ENCODE data around the gene FXYD6. TPM values are rescaled to one million over a fixed set of nuclear protein-coding genes. Genes with fewer than 3 reads are reported as not detected.
"Not testable (repeated sequence)": the region's sequence is repeated elsewhere in the genome, so short reads cannot be mapped to it uniquely, and the experiment has no call there.

The FXYD6 gene
- total RNA-seq, 1 experiment from 2014 or later = not detected

GRCh38 chr11:117815262-117815803, 61.1 kb downstream of the FXYD6 start:
- H3K4me3 ChIP-seq (ENCODE audit: low read length) = no peak overlapping the region
- H3K36me3 ChIP-seq (ENCODE audit: insufficient read depth, low read length) = no peaks in the 10 kb centered on the region
- no peaks in the 10 kb centered on the region for H3K9me3 ChIP-seq (ENCODE audit: low read length)
- no peak overlapping the region for H3K9ac ChIP-seq (ENCODE audit: low read length)
- H3K4me2 ChIP-seq (ENCODE audit: low read depth, low read length, poor library complexity, severe bottlenecking) = peak overlapping the region; percentile 23
- no peak overlapping the region for H3K27ac ChIP-seq (ENCODE audit: low read length)
- no peaks in the 10 kb centered on the region for H3K27me3 ChIP-seq (ENCODE audit: low read length)
- no peaks in the 10 kb centered on the region for H3K79me2 ChIP-seq (ENCODE audit: low read length)
- no peaks in the 10 kb centered on the region for H3K9me2 ChIP-seq (replicated peaks; ENCODE audit: insufficient read depth, low read length)
- peak; percentile 79 for DNase-seq
- no peaks in the 10 kb centered on the region for H4K20me1 ChIP-seq (ENCODE audit: insufficient read depth, low read depth, low read length)
- H3K4me1 ChIP-seq (ENCODE audit: low read length) = peaks cover 15% of the 10 kb centered on the region
- H2AFZ ChIP-seq (ENCODE audit: low read length) = no peak overlapping the region

DNA sequence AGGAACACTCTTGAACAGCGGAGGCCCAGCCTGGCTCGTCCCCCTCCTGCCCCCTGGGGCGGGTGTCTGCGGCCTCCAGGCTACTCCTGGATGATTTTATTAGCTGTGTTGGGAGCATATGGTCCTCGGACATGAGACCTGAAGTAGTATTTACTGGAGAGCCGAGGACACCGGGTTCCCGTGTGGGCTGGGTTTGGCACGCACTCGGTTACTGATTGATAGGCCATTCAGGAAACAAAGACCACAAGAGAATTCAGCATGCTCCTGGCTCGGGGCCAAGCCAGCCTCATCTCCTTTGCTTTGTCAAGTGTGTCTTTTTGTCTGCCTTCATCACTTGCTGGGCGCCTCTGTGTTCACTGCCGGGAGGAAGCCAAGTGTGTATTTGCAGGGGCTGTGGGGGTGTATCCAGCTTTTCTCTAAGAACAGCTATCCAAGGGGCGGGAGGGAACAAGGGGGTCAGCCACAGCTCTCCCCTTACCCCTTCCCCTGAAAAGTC, 61.6 kb downstream of the FXYD6 start:
- no peaks in the 10 kb centered on the region for H3K79me2 ChIP-seq (ENCODE audit: low read length)
- H3K4me1 ChIP-seq (ENCODE audit: low read length) = peaks cover 15% of the 10 kb centered on the region
- H3K9me2 ChIP-seq (replicated peaks; ENCODE audit: insufficient read depth, low read length) = no peaks in the 10 kb centered on the region
- peak overlapping the region; percentile 23 for H3K4me2 ChIP-seq (ENCODE audit: low read depth, low read length, poor library complexity, severe bottlenecking)
- H3K9me3 ChIP-seq (ENCODE audit: low read length) = no peaks in the 10 kb centered on the region
- peak; percentile 68 for DNase-seq
- H3K4me3 ChIP-seq (ENCODE audit: low read length) = no peak overlapping the region
- H4K20me1 ChIP-seq (ENCODE audit: insufficient read depth, low read depth, low read length) = no peaks in the 10 kb centered on the region
- H3K9ac ChIP-seq (ENCODE audit: low read length) = no peak overlapping the region
- no peak overlapping the region for H2AFZ ChIP-seq (ENCODE audit: low read length)
- H3K27ac ChIP-seq (ENCODE audit: low read length) = no peak overlapping the region
- no peaks in the 10 kb centered on the region for H3K36me3 ChIP-seq (ENCODE audit: insufficient read depth, low read length)
- no peaks in the 10 kb centered on the region for H3K27me3 ChIP-seq (ENCODE audit: low read length)

DNA sequence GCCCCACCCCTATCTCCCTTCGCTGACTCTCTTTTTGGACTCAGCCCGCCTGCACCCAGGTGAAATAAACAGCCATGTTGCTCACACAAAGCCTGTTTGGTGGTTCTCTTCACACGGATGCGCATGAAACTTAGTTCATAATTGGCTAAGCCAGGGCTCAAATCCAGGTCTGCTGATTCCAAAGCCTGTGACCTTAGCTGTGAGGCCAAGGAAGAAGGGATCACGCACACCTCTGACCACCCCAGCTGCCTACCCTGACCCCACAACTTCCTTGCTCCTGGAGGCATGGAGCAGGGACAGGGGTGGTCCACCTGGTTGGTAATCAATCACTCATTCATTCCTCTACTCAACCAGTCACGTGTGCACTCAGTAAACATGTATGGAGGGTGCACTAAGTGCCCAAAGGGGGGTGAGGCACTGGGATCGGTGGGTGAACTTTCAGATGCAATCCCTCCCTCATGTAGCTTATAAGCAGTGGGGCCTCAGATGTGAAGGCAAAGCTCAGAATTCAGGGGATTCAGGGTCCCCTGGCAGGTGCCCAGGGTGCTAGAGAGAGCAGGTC, 62.2 kb downstream of the FXYD6 start:
- DNase-seq = no peak
- Histone ChIP-seq H3K9ac (ENCODE audit: low read length) (no peak overlapping the region), H2AFZ (ENCODE audit: low read length) (no peak overlapping the region), H3K27me3 (ENCODE audit: low read length) (no peaks in the 10 kb centered on the region), H3K4me2 (ENCODE audit: low read depth, low read length, poor library complexity, severe bottlenecking) (no peak overlapping the region), H4K20me1 (ENCODE audit: insufficient read depth, low read depth, low read length) (no peaks in the 10 kb centered on the region), H3K9me3 (ENCODE audit: low read length) (no peaks in the 10 kb centered on the region), H3K79me2 (ENCODE audit: low read length) (no peaks in the 10 kb centered on the region), H3K9me2 (replicated peaks; ENCODE audit: insufficient read depth, low read length) (no peaks in the 10 kb centered on the region), H3K4me1 (ENCODE audit: low read length) (peaks cover 15% of the 10 kb centered on the region), H3K27ac (ENCODE audit: low read length) (no peak overlapping the region), H3K36me3 (ENCODE audit: insufficient read depth, low read length) (no peaks in the 10 kb centered on the region), H3K4me3 (ENCODE audit: low read length) (no peak overlapping the region)

- not testable (repeated sequence) for H3K4me1 ChIP-seq (ENCODE audit: low read length); H3K27ac ChIP-seq (ENCODE audit: low read length); H2AFZ ChIP-seq (ENCODE audit: low read length); H3K4me3 ChIP-seq (ENCODE audit: low read length); H3K36me3 ChIP-seq (ENCODE audit: insufficient read depth, low read length); H3K79me2 ChIP-seq (ENCODE audit: low read length); H3K4me2 ChIP-seq (ENCODE audit: low read depth, low read length, poor library complexity, severe bottlenecking); H3K9ac ChIP-seq (ENCODE audit: low read length); DNase-seq; H3K9me3 ChIP-seq (ENCODE audit: low read length); H4K20me1 ChIP-seq (ENCODE audit: insufficient read depth, low read depth, low read length); H3K9me2 ChIP-seq (replicated peaks; ENCODE audit: insufficient read depth, low read length); H3K27me3 ChIP-seq (ENCODE audit: low read length)
Observed at GRCh38 chr11:117810056-117810451, 66.4 kb downstream of the FXYD6 start.

GRCh38 chr11:117809236-117810055, 67.0 kb downstream of the FXYD6 start:
- Histone ChIP-seq H3K9me2 (replicated peaks; ENCODE audit: insufficient read depth, low read length) (no peaks in the 10 kb centered on the region), H3K9me3 (ENCODE audit: low read length) (no peaks in the 10 kb centered on the region), H4K20me1 (ENCODE audit: insufficient read depth, low read depth, low read length) (no peaks in the 10 kb centered on the region), H3K4me2 (ENCODE audit: low read depth, low read length, poor library complexity, severe bottlenecking) (no peak overlapping the region), H3K36me3 (ENCODE audit: insufficient read depth, low read length) (no peaks in the 10 kb centered on the region), H3K4me3 (ENCODE audit: low read length) (no peak overlapping the region), H3K4me1 (ENCODE audit: low read length) (no peaks in the 10 kb centered on the region), H2AFZ (ENCODE audit: low read length) (no peak overlapping the region), H3K79me2 (ENCODE audit: low read length) (no peaks in the 10 kb centered on the region), H3K9ac (ENCODE audit: low read length) (no peak overlapping the region), H3K27ac (ENCODE audit: low read length) (no peak overlapping the region), H3K27me3 (ENCODE audit: low read length) (no peaks in the 10 kb centered on the region)
- DNase-seq = no peak

- Histone ChIP-seq H3K9ac (ENCODE audit: low read length) (no peak overlapping the region), H2AFZ (ENCODE audit: low read length) (no peak overlapping the region), H3K79me2 (ENCODE audit: low read length) (no peaks in the 10 kb centered on the region), H3K27ac (ENCODE audit: low read length) (no peak overlapping the region), H3K4me1 (ENCODE audit: low read length) (no peaks in the 10 kb centered on the region), H3K4me3 (ENCODE audit: low read length) (no peak overlapping the region), H4K20me1 (ENCODE audit: insufficient read depth, low read depth, low read length) (no peaks in the 10 kb centered on the region), H3K27me3 (ENCODE audit: low read length) (no peaks in the 10 kb centered on the region), H3K4me2 (ENCODE audit: low read depth, low read length, poor library complexity, severe bottlenecking) (no peak overlapping the region), H3K9me2 (replicated peaks; ENCODE audit: insufficient read depth, low read length) (no peaks in the 10 kb centered on the region), H3K36me3 (ENCODE audit: insufficient read depth, low read length) (no peaks in the 10 kb centered on the region), H3K9me3 (ENCODE audit: low read length) (no peaks in the 10 kb centered on the region)
- DNase-seq = no peak
Observed at GRCh38 chr11:117808784-117809183, 67.7 kb downstream of the FXYD6 start.

DNA sequence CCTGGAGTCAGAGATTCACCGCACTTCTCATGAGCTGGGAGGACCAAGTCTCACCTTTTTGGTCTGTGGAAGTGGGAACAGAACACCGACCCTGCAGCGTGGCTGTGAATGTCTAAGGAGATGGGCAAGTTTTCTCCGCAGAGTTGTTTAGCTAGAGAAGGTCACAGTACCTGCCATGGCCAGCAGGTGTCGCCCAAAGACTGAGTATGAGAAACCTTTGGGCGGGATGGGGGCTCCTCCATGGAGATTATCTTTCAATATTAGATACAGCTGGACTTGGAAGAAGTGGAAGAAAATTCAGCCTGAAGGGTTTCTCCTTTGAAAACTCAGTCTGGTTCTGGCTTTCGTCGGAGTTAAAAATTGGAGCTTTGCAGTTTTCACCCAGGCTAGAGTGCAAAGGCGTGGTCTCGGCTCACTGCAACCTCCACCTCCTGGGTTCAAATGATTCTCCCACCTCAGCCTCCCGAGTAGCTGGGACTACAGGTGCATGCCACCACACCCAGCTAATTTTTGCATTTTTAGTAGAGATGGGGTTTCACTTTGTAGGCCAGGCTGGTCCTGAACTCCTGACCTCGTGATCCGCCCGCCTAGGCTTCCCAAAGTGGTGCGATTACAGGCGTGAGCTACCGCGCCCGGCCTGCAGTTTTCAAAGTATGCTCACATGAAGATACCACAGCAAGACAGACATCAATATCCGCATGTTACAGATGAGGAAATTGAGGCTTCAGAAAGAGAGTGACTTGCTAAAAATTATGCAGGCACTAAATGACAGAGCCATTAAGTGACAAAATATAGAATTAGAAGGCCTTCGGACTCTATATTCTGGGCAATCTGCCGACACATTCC, 68.8 kb downstream of the FXYD6 start:
- Histone ChIP-seq H2AFZ (ENCODE audit: low read length) (no peak overlapping the region), H3K79me2 (ENCODE audit: low read length) (no peaks in the 10 kb centered on the region), H3K9ac (ENCODE audit: low read length) (no peak overlapping the region), H3K4me1 (ENCODE audit: low read length) (no peaks in the 10 kb centered on the region), H3K4me2 (ENCODE audit: low read depth, low read length, poor library complexity, severe bottlenecking) (no peak overlapping the region), H3K27ac (ENCODE audit: low read length) (no peak overlapping the region), H4K20me1 (ENCODE audit: insufficient read depth, low read depth, low read length) (no peaks in the 10 kb centered on the region), H3K9me2 (replicated peaks; ENCODE audit: insufficient read depth, low read length) (no peaks in the 10 kb centered on the region), H3K36me3 (ENCODE audit: insufficient read depth, low read length) (no peaks in the 10 kb centered on the region), H3K4me3 (ENCODE audit: low read length) (no peak overlapping the region), H3K27me3 (ENCODE audit: low read length) (no peaks in the 10 kb centered on the region), H3K9me3 (ENCODE audit: low read length) (no peaks in the 10 kb centered on the region)
- DNase-seq = peak; percentile 76

DNA sequence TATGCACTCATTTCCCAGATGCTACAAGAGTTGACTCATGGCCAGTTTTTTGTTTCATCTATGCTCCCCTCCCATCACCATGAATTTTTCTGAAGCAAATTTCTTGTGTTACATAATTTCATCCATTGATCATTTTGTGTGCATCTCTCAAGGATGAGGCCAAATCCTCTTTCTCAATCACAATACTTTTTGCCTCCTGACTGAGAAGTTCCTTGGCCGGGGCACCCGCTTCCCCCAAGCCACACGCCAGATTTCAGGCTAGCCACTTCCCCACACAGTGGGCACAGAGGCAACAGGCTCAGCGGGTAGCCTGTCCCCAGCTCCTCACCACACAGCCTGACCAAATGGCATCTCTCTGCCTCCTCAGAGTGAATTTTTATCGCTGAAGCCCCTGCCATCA, 69.6 kb downstream of the FXYD6 start:
- Histone ChIP-seq H3K79me2 (ENCODE audit: low read length) (no peaks in the 10 kb centered on the region), H3K27ac (ENCODE audit: low read length) (no peak overlapping the region), H3K9ac (ENCODE audit: low read length) (no peak overlapping the region), H3K9me3 (ENCODE audit: low read length) (no peaks in the 10 kb centered on the region), H3K27me3 (ENCODE audit: low read length) (no peaks in the 10 kb centered on the region), H3K4me2 (ENCODE audit: low read depth, low read length, poor library complexity, severe bottlenecking) (no peak overlapping the region), H3K36me3 (ENCODE audit: insufficient read depth, low read length) (no peaks in the 10 kb centered on the region), H4K20me1 (ENCODE audit: insufficient read depth, low read depth, low read length) (no peaks in the 10 kb centered on the region), H3K4me1 (ENCODE audit: low read length) (no peaks in the 10 kb centered on the region), H2AFZ (ENCODE audit: low read length) (no peak overlapping the region), H3K9me2 (replicated peaks; ENCODE audit: insufficient read depth, low read length) (no peaks in the 10 kb centered on the region), H3K4me3 (ENCODE audit: low read length) (no peak overlapping the region)
- no peak for DNase-seq

All from Karpas-422 (cell line).